GM12878 (cell line): Measurements from ENCODE around the gene ZNF214. TPM values are rescaled to one million over a fixed set of nuclear protein-coding genes. Genes with fewer than 3 reads are reported as not detected.

Source experiments
- ATAC-seq: fragments of 200-7000 bp; cut with Tn5 transposase; 3 replicates; pipeline ENCODE4 v1.9.1; 2020; ENCODE audit warnings: mild to moderate bottlenecking, moderate library complexity
- BruUV-seq: library from RNA; stranded (reverse); fragments of 400-500 nt; replicated peaks from 2 replicates; lab custom pipeline; 2021; lab: Mats Ljungman, UMichigan
- CTCF ChIA-PET: fragments of 300-600 bp; sonication (Branson Sonifier 250); formaldehyde crosslinking; extraction: SDS; loops from one replicate; lab custom pipeline; 2021; ENCODE audit warnings: inconsistent platforms; lab: Yijun Ruan, JAX
- POLR2A ChIA-PET: fragments of 350-600 bp; formaldehyde crosslinking; extraction: SDS; loops from one replicate; lab custom pipeline; 2021; ENCODE audit warnings: inconsistent platforms; lab: Charles Lee
- RAD21 ChIA-PET: fragments of 300-600 bp; sonication (Branson Sonifier 250); formaldehyde crosslinking; loops from one replicate; lab custom pipeline; 2023; ENCODE audit warnings: antibody characterized with exemption; ENCODE audit not compliant: unreplicated experiment; lab: Charles Lee
- SMC1A ChIA-PET: fragments of 300-600 bp; sonication (Branson Sonifier 250); formaldehyde crosslinking; loops from one replicate; lab custom pipeline; 2023; ENCODE audit not compliant: unreplicated experiment, uncharacterized antibody; lab: Charles Lee
- DNase-seq: peaks from one replicate; pipeline ENCODE4 v3.0.0-alpha.2; 2011; ENCODE audit warnings: low read depth, low spot score
- FAIRE-seq: peaks from 3 replicates; lab custom pipeline; 2011; peaks lifted over from hg19 to GRCh38; lab: Jason Lieb, UNC
- H2AFZ ChIP-seq: 2 replicates; pipeline ENCODE4 v1.6.0; 2011; ENCODE audit warnings: low read depth, low read length, control low read depth; ENCODE audit not compliant: control insufficient read depth
- H3K27ac ChIP-seq: 2 replicates; pipeline ENCODE4 v1.5.1; 2011; ENCODE audit warnings: control low read depth; ENCODE audit not compliant: control insufficient read depth, insufficient read depth
- H3K27me3 ChIP-seq, 2 experiments: replicated peaks in 1 of 2; 2 replicates each; pipeline versions ENCODE4 v1.6.0 to v1.6.1; 2011; ENCODE audit warnings: low read length in 1 of 2; ENCODE audit not compliant: control insufficient read depth in 2 of 2, insufficient read depth in 2 of 2
- H3K36me3 ChIP-seq, 2 experiments: 2 replicates each; pipeline ENCODE4 v1.5.1; 2011; ENCODE audit warnings: low read length in 1 of 2; ENCODE audit not compliant: control insufficient read depth in 2 of 2, insufficient read depth in 2 of 2
- H3K4me1 ChIP-seq: 2 replicates; pipeline ENCODE4 v1.6.1; 2011; ENCODE audit warnings: mild to moderate bottlenecking, low read length, moderate library complexity, mixed read lengths; ENCODE audit not compliant: control insufficient read depth, insufficient read depth
- H3K4me2 ChIP-seq: 2 replicates; pipeline ENCODE4 v1.6.0; 2011; ENCODE audit warnings: control low read depth; ENCODE audit not compliant: control insufficient read depth, insufficient read depth
- H3K4me3 ChIP-seq: fragments of 200-600 bp; sonication (generic); 2 replicates; pipeline ENCODE4 v1.5.1; 2016
- H3K79me2 ChIP-seq: 2 replicates; pipeline ENCODE4 v1.6.0; 2011; ENCODE audit warnings: low read length; ENCODE audit not compliant: control insufficient read depth, insufficient read depth
- H3K9ac ChIP-seq: 2 replicates; pipeline ENCODE4 v1.8.0; 2011; ENCODE audit warnings: low read length, control low read depth, mixed read lengths; ENCODE audit not compliant: control insufficient read depth, insufficient read depth
- H3K9me3 ChIP-seq: replicated peaks from 3 replicates; pipeline ENCODE4 v1.5.1; 2011; ENCODE audit warnings: mild to moderate bottlenecking, low read length; ENCODE audit not compliant: control insufficient read depth, insufficient read depth
- H4K20me1 ChIP-seq: 2 replicates; pipeline ENCODE4 v1.6.0; 2011; ENCODE audit not compliant: control insufficient read depth, insufficient read depth
- ATF3 ChIP-seq: IDR thresholded peaks from 2 replicates; pipeline ENCODE4 v1.6.1; 2011; ENCODE audit warnings: low read depth, mild to moderate bottlenecking, low read length, moderate library complexity, borderline replicate concordance; ENCODE audit errors: extremely low read depth
- BHLHE40 ChIP-seq, 2 experiments: fragments of 450-650 bp in 1 of 2; IDR thresholded peaks; 2 replicates each; pipeline ENCODE4 v1.6.1; 2011 to 2017; ENCODE audit warnings: low read depth in 2 of 2, borderline replicate concordance in 1 of 2, improper control_type of control experiment in 1 of 2, low read length in 1 of 2, mild to moderate bottlenecking in 1 of 2
- CBX3 ChIP-seq: fragments of 200-600 bp; sonication (generic); IDR thresholded peaks from 2 replicates; pipeline ENCODE4 v1.6.1; 2016; ENCODE audit warnings: low read depth, borderline replicate concordance
- CBX5 ChIP-seq: sonication (generic); IDR thresholded peaks from 2 replicates; pipeline ENCODE4 v1.6.1; 2016; ENCODE audit warnings: low read depth, moderate library complexity, mild to moderate bottlenecking, inconsistent platforms
- E2F8 ChIP-seq: fragments of 450-650 bp; IDR thresholded peaks from 2 replicates; pipeline ENCODE4 v1.6.1; 2018; ENCODE audit warnings: mild to moderate bottlenecking, low read depth, moderate library complexity; ENCODE audit not compliant: partially characterized antibody
- EZH2 ChIP-seq: IDR thresholded peaks from 2 replicates; pipeline ENCODE4 v1.6.1; 2012; ENCODE audit warnings: low read depth, mild to moderate bottlenecking, control low read depth, inconsistent platforms, low read length, borderline replicate concordance; ENCODE audit not compliant: control insufficient read depth
- MTA2 ChIP-seq: fragments of 450-650 bp; IDR thresholded peaks from 2 replicates; pipeline ENCODE4 v1.6.1; 2016; ENCODE audit warnings: low read depth, mild to moderate bottlenecking, moderate library complexity
- POLR2A ChIP-seq: IDR thresholded peaks from 2 replicates; pipeline ENCODE4 v1.6.1; 2011; ENCODE audit warnings: low read depth, mild to moderate bottlenecking, low read length
- SIN3A ChIP-seq: IDR thresholded peaks from 2 replicates; pipeline ENCODE4 v1.6.1; 2012; ENCODE audit warnings: low read depth, low read length, improper control_type of control experiment
- SIX5 ChIP-seq: IDR thresholded peaks from 2 replicates; pipeline ENCODE4 v1.6.1; 2011; ENCODE audit warnings: mild to moderate bottlenecking, low read depth, low read length, moderate library complexity; ENCODE audit not compliant: severe bottlenecking
- SMARCA5 ChIP-seq: fragments of 450-650 bp; IDR thresholded peaks from 2 replicates; pipeline ENCODE4 v1.6.1; 2017; ENCODE audit warnings: mild to moderate bottlenecking
- STAT3 ChIP-seq: IDR thresholded peaks from 2 replicates; pipeline ENCODE4 v1.6.1; 2011; ENCODE audit warnings: low read depth, low read length, improper control_type of control experiment
- ZBTB33 ChIP-seq: fragments of 450-650 bp; IDR thresholded peaks from 2 replicates; pipeline ENCODE4 v1.6.1; 2017; ENCODE audit warnings: mild to moderate bottlenecking
- WGBS: methylation state at CpG from one replicate; pipeline ENCODE4 v1.1.6; 2016; ENCODE audit warnings: low lambda C conversion rate; ENCODE audit not compliant: insufficient replicate concordance, insufficient coverage; ENCODE audit errors: missing lambda C conversion rate; 5-methylcytosine and 5-hydroxymethylcytosine counted together
- in situ Hi-C: fragments of 300-500 bp; cut with MboI; formaldehyde crosslinking; loops from 9 replicates; pipeline ENCODE4 v1.14.3; 2018; ENCODE audit warnings: mixed read lengths
- intact Hi-C: fragments of 100-400 bp; cut with micrococcal nuclease; formaldehyde crosslinking; loops from one replicate; pipeline ENCODE4 v1.14.2; 2022; ENCODE audit not compliant: unreplicated experiment
- polyA plus RNA-seq, 11 experiments: library from polyadenylated mRNA; depleted of rRNA in 4 of 11; unstranded in 6 of 11; stranded (reverse) in 5 of 11; fragments of >200 nt; fragmentation: Nextera tagmentation in 4 of 11; fragmentation: Illumina TruSeq in 1 of 11; extraction: Ambion mirVana in 4 of 11; extraction: Trizol in 1 of 11; gene quantifications; 1 replicate in 1 of 11; 2 replicates in 10 of 11; pipeline versions ENCODE4 v1.2.1 to v1.2.3, GENCODE V29; 2011 to 2016; ENCODE audit warnings: inconsistent platforms in 2 of 11, missing spikeins in 2 of 11, low read depth in 1 of 11
- total RNA-seq, 4 experiments: library from RNA; depleted of rRNA in 3 of 4; stranded (reverse); fragments of >200 nt in 3 of 4; fragmentation: Illumina TruSeq in 1 of 4; extraction: Trizol in 1 of 4; gene quantifications; 2 replicates each; pipeline versions ENCODE4 v1.2.1 to v1.2.3, GENCODE V29; 2013 to 2021

ZNF214 gene
- total and polyA plus RNA-seq, 10 of the 15 experiments (the other 5 are each of a cell fraction or from before 2014, with no cell fraction given): 0.18 TPM; not detected in 9

GRCh38 chr11:7034019-7034418 lies 13.9 kb upstream of the ZNF214 start:
- no peak overlapping the region for H3K9ac ChIP-seq
- H3K36me3 ChIP-seq: no peaks in the 10 kb centered on the region
- ChIA-PET POLR2A (no interaction called here), SMC1A (no interaction called here), CTCF (no interaction called here), RAD21 (no interaction called here)
- H2AFZ ChIP-seq: no peak overlapping the region
- intact Hi-C loops (no loop called here), in situ Hi-C loops (no loop called here)
- no peak for TF ChIP-seq SIX5
- TF ChIP-seq SIN3A: no peak
- no peak for TF ChIP-seq STAT3
- BruUV-seq: no TSS peak
- 21% methylated on average over 6 of the region's 6 CpGs for WGBS
- no peak overlapping the region for H3K4me3 ChIP-seq
- H3K9me3 ChIP-seq: no peaks in the 10 kb centered on the region
- H3K4me2 ChIP-seq: no peak overlapping the region
- DNase-seq (no peak), FAIRE-seq (no peak), ATAC-seq (no peak)
- no peaks in the 10 kb centered on the region; a peak in 1 of 4 replicates for H3K27me3 ChIP-seq
- no peaks in the 10 kb centered on the region for H3K79me2 ChIP-seq
- no peak overlapping the region for H3K27ac ChIP-seq
- no peaks in the 10 kb centered on the region for H4K20me1 ChIP-seq
- no peaks in the 10 kb centered on the region for H3K4me1 ChIP-seq

- no peak overlapping the region for H3K9ac ChIP-seq
- TF ChIP-seq EZH2 (no peak), BHLHE40 (IDR thresholded peaks at IDR 0.05; ENCODE audit: borderline replicate concordance in 1 of 2, low read depth in 2 of 2, low read length in 1 of 2) (no peak), ZBTB33 (no peak), CBX3 (no peak), CBX5 (no peak), SIX5 (no peak), SMARCA5 (no peak), E2F8 (no peak), MTA2 (no peak), POLR2A (no peak), ATF3 (no peak)
Measured at GRCh38 chr11:7032692-7033091, 12.5 kb upstream of the ZNF214 start.

More at GRCh38 chr11:7032692-7033091, 12.5 kb upstream of the ZNF214 start:
- ChIA-PET CTCF (no interaction called here), POLR2A (no interaction called here), RAD21 (no interaction called here), SMC1A (no interaction called here)
- ATAC-seq (no peak), FAIRE-seq (no peak), DNase-seq (no peak)
- Histone ChIP-seq H3K36me3 (no peaks in the 10 kb centered on the region), H3K4me2 (no peak overlapping the region), H2AFZ (no peak overlapping the region), H3K9me3 (no peaks in the 10 kb centered on the region), H3K27me3 (no peaks in the 10 kb centered on the region; a peak in 1 of 4 replicates), H3K79me2 (no peaks in the 10 kb centered on the region), H3K4me1 (no peaks in the 10 kb centered on the region), H4K20me1 (no peaks in the 10 kb centered on the region), H3K27ac (no peak overlapping the region), H3K4me3 (no peak overlapping the region)
- 0% methylated on average over 1 of the region's 1 CpG for WGBS
- BruUV-seq: no TSS peak
- intact Hi-C loops: no loop called here
- in situ Hi-C loops: no loop called here
